Stimulated activated CD4-positive, alpha-beta T cell treated with anti-CD3 and anti-CD28 coated beads, Interleukin-12 subunit alpha, Interleukin-12 subunit beta, amount 100 ng/mL, for 24 hours (primary cell): Measurements from ENCODE around the gene IDI1.

Experiments
- DNase-seq, 2 experiments: peaks; one replicate each; pipeline ENCODE4 v3.0.0-alpha.2; 2020; ENCODE audit warnings: low read depth in 2 of 2

IDI1 gene

GRCh38 chr10:994836-995558 lies 53.9 kb downstream of the IDI1 start:
- no peak for DNase-seq

- no peak for DNase-seq
These were observed 56.0 kb downstream of the IDI1 start for GRCh38 chr10:992871-993270.

GRCh38 chr10:992467-992866 lies 56.5 kb downstream of the IDI1 start:
- no peak for DNase-seq

GRCh38 chr10:990808-991207 lies 58.1 kb downstream of the IDI1 start:
- no peak for DNase-seq
